Upper lobe of left lung (tissue), 4 donors: ENCODE data around the gene MFSD2B.
A peak's percentile ranks its signal among the peaks of the same experiment; 100 is the strongest.

Experiments used
- POLR2AphosphoS5 ChIP-seq, 2 donors: sonication (generic); formaldehyde crosslinking; IDR thresholded peaks; one replicate each; pipeline ENCODE4 v1.5.1; 2017; ENCODE audit warnings: antibody characterized with exemption in 2 of 2
- TF ChIP-seq, protein P1 (sequence below), 6 experiments: fragments of 450-650 bp in 4 of 6; fragments of 200-600 bp in 2 of 6; sonication (generic) in 2 of 6; IDR thresholded peaks; one replicate each; pipeline ENCODE4 v1.5.1; 2016 to 2019; ENCODE audit warnings: antibody characterized with exemption in 6 of 6

DNA sequence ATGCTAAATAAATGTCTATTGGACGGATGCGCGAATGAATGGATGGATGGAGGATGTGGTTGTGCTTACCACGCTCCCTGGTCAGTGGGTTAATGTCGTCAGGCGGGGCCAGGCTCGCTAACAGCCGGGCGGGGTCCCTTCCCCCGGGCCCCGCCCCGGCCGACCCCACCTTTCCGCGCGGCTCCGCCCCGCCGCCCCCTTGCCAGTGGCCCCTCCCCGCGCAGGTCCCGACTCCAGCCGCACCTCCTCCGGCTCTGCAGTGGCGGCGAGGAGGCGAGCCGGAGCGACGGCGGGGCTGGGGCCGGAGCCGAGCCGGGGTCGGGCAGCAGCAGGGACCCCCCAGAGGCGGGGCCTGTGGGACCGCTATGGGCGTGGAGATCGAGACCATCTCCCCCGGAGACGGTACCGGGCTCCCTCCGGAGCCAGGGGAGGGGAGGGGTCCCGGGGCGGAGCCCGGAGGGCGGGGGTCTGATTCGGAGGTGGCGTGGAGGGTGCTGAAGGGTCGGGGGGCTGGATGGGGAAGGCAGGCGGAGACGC is 39.7 kb downstream of the MFSD2B start, which contains the start of gene FKBP1B:
- TF ChIP-seq, protein P1, sequence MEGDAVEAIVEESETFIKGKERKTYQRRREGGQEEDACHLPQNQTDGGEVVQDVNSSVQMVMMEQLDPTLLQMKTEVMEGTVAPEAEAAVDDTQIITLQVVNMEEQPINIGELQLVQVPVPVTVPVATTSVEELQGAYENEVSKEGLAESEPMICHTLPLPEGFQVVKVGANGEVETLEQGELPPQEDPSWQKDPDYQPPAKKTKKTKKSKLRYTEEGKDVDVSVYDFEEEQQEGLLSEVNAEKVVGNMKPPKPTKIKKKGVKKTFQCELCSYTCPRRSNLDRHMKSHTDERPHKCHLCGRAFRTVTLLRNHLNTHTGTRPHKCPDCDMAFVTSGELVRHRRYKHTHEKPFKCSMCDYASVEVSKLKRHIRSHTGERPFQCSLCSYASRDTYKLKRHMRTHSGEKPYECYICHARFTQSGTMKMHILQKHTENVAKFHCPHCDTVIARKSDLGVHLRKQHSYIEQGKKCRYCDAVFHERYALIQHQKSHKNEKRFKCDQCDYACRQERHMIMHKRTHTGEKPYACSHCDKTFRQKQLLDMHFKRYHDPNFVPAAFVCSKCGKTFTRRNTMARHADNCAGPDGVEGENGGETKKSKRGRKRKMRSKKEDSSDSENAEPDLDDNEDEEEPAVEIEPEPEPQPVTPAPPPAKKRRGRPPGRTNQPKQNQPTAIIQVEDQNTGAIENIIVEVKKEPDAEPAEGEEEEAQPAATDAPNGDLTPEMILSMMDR (IDR thresholded peaks at IDR 0.05): no peak
- peak in 1 of 2 donors; percentile 71 for TF ChIP-seq POLR2AphosphoS5 (IDR thresholded peaks at IDR 0.05)
